PFSK-1 (cell line): ENCODE data around the gene GUK1.

Source experiments
- FOXP2 ChIP-seq: optimal IDR thresholded peaks from 2 replicates; pipeline ENCODE3; 2011; ENCODE audit warnings: borderline replicate concordance, control low read depth, inconsistent platforms; ENCODE audit not compliant: insufficient read depth; ENCODE audit errors: extremely low read length, extremely low read depth
- POLR2AphosphoS5 ChIP-seq: IDR thresholded peaks from 2 replicates; pipeline ENCODE4 v1.6.1; 2012; ENCODE audit warnings: low read depth, mild to moderate bottlenecking, control low read depth, low read length, moderate library complexity
- SIN3A ChIP-seq: IDR thresholded peaks from 2 replicates; pipeline ENCODE4 v1.6.1; 2012; ENCODE audit warnings: mild to moderate bottlenecking, low read length, moderate library complexity, borderline replicate concordance; ENCODE audit not compliant: insufficient read depth
- TAF1 ChIP-seq: IDR thresholded peaks from 2 replicates; pipeline ENCODE4 v1.6.1; 2012; ENCODE audit warnings: low read length, control low read depth, borderline replicate concordance; ENCODE audit not compliant: insufficient read depth
- TF ChIP-seq, protein P1 (sequence below), 2 experiments: IDR thresholded peaks; 2 replicates each; pipeline versions ENCODE4 v1.6.1 to v1.8.0; 2011 to 2012; ENCODE audit warnings: low read depth in 2 of 2, low read length in 2 of 2, control low read depth in 1 of 2, inconsistent platforms in 1 of 2, mild to moderate bottlenecking in 1 of 2, moderate library complexity in 1 of 2; ENCODE audit not compliant: insufficient read depth in 1 of 2

The GUK1 gene

DNA sequence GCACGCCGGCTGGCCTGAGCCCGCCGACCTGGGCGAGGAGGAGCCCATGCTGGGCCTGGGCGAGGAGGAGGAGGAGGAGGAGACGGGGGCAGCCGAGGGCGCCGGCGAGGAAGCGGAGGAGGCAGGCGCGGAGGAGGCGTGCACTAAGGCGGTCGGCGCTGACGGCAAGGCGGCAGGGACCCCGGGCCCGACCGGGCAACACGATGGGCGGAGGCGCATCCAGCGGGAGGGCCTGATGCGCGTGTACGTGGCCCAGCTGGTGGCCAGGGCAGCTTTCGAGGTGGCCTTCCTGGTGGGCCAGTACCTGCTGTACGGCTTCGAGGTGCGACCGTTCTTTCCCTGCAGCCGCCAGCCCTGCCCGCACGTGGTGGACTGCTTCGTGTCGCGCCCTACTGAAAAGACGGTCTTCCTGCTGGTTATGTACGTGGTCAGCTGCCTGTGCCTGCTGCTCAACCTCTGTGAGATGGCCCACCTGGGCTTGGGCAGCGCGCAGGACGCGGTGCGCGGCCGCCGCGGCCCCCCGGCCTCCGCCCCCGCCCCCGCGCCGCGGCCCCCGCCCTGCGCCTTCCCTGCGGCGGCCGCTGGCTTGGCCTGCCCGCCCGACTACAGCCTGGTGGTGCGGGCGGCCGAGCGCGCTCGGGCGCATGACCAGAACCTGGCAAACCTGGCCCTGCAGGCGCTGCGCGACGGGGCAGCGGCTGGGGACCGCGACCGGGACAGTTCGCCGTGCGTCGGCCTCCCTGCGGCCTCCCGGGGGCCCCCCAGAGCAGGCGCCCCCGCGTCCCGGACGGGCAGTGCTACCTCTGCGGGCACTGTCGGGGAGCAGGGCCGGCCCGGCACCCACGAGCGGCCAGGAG lies 18.3 kb downstream of the GUK1 start:
- TF ChIP-seq POLR2AphosphoS5 (no peak), FOXP2 (no peak), TAF1 (no peak), SIN3A (no peak)
- TF ChIP-seq, protein P1, sequence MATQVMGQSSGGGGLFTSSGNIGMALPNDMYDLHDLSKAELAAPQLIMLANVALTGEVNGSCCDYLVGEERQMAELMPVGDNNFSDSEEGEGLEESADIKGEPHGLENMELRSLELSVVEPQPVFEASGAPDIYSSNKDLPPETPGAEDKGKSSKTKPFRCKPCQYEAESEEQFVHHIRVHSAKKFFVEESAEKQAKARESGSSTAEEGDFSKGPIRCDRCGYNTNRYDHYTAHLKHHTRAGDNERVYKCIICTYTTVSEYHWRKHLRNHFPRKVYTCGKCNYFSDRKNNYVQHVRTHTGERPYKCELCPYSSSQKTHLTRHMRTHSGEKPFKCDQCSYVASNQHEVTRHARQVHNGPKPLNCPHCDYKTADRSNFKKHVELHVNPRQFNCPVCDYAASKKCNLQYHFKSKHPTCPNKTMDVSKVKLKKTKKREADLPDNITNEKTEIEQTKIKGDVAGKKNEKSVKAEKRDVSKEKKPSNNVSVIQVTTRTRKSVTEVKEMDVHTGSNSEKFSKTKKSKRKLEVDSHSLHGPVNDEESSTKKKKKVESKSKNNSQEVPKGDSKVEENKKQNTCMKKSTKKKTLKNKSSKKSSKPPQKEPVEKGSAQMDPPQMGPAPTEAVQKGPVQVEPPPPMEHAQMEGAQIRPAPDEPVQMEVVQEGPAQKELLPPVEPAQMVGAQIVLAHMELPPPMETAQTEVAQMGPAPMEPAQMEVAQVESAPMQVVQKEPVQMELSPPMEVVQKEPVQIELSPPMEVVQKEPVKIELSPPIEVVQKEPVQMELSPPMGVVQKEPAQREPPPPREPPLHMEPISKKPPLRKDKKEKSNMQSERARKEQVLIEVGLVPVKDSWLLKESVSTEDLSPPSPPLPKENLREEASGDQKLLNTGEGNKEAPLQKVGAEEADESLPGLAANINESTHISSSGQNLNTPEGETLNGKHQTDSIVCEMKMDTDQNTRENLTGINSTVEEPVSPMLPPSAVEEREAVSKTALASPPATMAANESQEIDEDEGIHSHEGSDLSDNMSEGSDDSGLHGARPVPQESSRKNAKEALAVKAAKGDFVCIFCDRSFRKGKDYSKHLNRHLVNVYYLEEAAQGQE (IDR thresholded peaks at IDR 0.05; ENCODE audit: insufficient read depth in 1 of 2, low read depth in 2 of 2, low read length in 2 of 2), result no peak

DNA sequence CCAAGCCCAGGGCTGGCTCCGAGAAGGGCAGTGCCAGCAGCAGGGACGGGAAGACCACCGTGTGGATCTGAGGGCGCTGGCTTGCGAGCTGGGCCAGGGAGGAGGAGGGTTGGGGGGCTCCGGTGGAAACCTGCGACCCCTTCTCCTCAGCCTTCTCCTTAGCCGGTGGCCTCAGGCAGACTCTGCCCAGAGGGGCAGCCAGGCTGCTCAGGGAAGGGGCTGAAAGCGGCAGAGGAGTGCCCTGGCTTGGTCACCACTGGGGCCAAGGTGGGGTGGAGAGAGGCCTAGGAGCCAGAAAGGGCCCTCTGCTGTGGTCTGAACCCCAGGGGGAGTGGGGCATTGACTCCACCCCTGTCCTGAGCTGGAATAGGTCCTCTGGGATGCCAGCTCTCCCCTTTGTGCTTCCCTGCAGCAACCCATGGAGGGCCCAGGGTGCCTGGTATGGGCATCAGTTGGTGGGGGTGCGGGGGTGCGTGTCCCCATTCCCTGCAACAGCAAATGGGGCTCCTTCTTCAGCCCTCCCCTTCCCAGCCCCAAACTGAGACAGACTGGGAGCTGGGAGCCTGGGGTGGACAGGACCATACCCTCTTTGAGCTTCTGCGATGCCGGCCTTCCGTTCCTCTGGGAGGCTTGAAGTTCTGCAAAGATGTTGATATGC lies 19.1 kb downstream of the GUK1 start:
- TF ChIP-seq, protein P1 (IDR thresholded peaks at IDR 0.05; ENCODE audit: insufficient read depth in 1 of 2, low read depth in 2 of 2, low read length in 2 of 2), result no peak
- TF ChIP-seq FOXP2 (no peak), SIN3A (no peak), TAF1 (no peak), POLR2AphosphoS5 (no peak)

DNA sequence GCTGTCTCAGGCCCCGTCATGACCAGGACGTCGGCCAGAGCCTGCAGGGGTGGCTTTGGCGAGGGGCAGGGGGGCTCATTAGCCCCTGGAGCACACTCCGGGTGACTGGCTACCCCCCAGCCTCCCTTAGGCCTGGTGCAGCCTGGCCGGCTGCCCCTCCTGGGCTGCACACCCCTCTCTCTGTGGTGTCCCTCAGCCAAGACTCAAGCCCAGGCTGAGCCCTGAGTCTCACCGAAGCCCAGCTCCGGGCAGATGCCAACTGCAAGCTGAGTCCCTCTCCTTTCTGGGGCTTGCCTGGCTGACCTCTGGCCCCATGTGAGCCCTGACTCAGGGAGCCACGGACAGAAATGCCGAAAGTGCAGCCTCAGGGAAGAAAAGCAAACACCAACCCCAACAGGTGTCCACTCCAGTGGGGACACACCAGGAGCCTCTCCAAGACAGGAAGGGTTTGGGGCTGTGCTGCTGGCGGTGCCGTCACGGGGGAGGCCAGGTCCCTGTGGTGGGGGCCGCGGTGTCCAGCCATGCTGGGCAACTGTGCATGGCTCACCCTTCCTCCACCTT lies 20.2 kb downstream of the GUK1 start:
- no peak for TF ChIP-seq SIN3A
- TF ChIP-seq, protein P1 (IDR thresholded peaks at IDR 0.05; ENCODE audit: insufficient read depth in 1 of 2, low read depth in 2 of 2, low read length in 2 of 2), result no peak
- no peak for TF ChIP-seq TAF1
- TF ChIP-seq FOXP2, result no peak

DNA sequence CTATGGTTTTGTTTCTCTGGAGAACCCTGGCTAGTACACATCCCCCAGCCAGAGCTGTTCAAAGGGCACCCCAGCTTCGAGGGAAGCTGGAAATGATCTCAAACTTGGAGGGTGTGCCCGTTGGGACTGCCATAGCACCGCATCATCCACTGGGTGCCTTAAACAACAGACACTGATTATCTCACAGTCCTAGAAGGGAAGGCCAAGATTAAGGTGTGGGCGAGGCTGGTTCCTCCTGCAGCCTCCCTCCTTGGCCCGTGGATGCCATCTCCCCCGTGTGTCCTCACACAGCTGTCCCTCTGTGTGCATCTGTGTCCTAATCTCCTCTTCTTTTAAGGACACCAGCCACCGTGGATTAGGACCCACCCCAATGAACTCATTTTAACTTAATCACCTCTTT lies 21.3 kb downstream of the GUK1 start:
- TF ChIP-seq POLR2AphosphoS5 (no peak), FOXP2 (no peak), TAF1 (no peak), SIN3A (no peak)
- TF ChIP-seq, protein P1 (IDR thresholded peaks at IDR 0.05; ENCODE audit: insufficient read depth in 1 of 2, low read depth in 2 of 2, low read length in 2 of 2), result no peak
